GM21367 (cell line): ENCODE measurements around the gene MBIP.
"Not testable (repeated sequence)": the region's sequence is repeated elsewhere in the genome, so short reads cannot be mapped to it uniquely, and the experiment has no call there.

Experiments used
- ATAC-seq: cut with Tn5 transposase; IDR thresholded peaks from one replicate; pipeline ENCODE4 v1.9.1; 2021; ENCODE audit not compliant: unreplicated experiment

Gene MBIP, protein sequence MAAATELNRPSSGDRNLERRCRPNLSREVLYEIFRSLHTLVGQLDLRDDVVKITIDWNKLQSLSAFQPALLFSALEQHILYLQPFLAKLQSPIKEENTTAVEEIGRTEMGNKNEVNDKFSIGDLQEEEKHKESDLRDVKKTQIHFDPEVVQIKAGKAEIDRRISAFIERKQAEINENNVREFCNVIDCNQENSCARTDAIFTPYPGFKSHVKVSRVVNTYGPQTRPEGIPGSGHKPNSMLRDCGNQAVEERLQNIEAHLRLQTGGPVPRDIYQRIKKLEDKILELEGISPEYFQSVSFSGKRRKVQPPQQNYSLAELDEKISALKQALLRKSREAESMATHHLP

DNA sequence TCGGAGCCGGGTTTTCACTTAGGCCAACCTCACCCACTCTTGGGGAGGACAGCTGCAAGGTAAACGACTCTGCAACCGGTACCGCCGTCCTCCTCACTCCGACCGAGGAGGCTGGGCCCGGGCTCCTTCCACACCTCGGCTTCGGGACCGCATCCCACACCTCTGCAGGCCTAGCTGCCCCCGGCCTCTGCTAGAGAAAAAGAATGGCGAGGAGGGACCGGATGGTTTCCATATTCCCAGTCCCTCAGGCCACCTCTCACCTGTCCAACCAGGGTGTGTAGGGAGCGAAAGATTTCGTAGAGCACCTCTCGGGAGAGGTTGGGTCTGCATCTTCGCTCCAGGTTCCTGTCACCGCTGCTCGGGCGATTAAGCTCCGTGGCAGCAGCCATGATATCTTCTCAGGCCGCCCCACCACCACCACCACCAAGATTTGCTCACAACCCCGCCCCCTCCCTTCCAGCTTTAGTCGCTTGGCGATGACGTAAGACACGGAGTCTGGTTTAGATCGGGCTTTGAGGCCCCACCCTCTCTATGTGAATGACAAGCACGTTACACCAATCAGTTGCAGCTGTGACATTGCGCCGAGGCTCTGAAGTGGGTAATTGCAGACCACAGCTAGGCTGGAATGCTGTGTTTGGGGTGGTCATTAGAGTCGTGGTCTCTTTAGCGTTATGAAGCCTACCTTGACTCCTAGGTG is at the start of gene MBIP:
TSS of gene MBIP (minus strand) at position 438 of the 697 bp plus-strand sequence. CDS start at position 389, 49 bp downstream.
- peak; percentile 98 for ATAC-seq

DNA sequence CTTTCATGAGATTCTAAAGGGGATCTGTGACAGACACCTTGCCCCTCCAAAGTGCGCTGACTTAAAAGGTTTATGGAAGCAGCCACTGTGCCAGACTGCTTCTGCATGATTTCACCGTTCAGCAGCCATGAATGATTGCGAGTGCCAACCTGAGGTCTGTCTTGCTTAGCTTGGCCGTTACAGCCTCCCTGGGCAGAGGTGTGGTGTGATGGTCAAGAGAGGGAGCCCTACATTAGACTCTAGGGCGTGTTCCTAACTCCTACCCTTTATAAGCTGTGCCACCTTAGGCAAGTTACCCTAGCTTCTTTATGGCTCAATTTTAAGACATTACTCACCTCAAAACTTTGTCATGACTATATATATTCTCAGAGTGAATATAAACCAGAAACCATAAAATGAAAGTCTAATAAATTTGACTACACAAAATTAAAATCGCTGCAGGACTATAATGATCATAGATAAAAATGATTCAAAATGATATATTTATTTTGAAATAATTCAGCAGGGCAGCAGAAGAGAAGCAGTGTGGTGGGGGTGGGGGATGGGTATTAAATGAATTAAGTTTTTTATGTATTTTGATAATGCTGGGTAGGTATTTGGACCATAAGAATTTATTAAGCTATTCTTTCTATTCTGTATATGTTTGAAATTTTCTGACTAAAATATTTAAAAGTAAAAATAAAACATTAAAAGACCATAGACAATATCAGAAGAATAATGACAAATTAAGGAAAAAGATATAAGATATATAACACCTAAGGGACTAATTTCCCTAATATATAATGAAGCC is 47.7 kb upstream of the MBIP start:
- no peak for ATAC-seq

DNA sequence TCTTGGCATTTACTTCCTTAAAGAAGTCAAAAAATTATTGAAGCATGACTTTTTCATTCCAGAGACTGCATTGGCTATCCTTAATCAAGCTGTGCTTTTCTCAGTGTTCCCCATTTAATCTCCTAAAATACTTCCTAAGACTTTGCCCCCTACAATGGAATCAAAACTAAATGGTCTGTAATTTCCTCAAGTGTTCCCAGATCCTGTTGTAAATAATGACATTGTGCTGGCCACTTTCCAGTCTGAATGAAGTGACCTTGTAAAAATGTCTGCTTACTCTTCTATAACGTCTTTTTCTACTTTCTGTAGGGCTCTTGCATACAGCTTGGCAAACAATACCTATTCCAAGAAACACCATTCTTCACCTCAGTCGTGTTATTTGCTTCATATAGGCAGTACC is 45.3 kb upstream of the MBIP start:
- ATAC-seq, result no peak

DNA sequence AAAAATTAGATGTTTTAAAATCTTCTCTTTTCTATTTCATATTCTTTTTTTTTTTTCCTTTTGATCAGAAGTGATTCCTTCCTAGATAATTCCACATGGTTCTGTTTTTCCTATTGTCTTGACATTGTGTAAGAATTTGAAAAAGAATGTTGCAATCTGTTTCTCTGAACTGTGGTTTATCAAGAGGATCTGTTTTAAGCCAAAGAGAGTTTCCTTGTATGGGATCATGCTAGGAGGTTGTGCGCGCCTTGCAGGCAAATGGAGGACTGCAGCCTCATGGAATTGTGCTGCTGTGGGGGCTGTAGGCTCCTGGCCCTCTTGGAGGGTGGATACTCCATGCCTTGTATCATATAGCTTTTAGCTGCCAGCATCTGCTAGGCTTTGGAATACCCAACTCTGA is 43.3 kb upstream of the MBIP start:
- ATAC-seq, result no peak

DNA sequence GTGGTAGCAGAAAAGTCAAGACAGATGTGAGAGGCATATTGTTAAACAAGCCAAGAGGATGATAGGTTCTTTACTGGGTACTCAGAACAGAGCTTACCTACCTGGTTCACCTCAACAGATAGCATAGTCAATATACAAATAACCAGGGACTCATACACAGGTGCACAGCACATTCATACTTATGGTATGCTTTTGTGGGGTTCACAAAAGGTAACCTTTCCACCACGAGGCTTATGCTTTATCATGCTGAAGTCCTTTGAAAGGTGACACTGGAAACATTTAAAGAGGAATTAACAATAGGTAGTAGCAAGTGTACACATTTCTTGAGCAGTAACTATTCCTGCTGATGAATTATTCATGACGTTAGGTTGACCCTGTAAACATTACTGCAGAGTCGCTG is 42.2 kb upstream of the MBIP start:
- ATAC-seq, result no peak

DNA sequence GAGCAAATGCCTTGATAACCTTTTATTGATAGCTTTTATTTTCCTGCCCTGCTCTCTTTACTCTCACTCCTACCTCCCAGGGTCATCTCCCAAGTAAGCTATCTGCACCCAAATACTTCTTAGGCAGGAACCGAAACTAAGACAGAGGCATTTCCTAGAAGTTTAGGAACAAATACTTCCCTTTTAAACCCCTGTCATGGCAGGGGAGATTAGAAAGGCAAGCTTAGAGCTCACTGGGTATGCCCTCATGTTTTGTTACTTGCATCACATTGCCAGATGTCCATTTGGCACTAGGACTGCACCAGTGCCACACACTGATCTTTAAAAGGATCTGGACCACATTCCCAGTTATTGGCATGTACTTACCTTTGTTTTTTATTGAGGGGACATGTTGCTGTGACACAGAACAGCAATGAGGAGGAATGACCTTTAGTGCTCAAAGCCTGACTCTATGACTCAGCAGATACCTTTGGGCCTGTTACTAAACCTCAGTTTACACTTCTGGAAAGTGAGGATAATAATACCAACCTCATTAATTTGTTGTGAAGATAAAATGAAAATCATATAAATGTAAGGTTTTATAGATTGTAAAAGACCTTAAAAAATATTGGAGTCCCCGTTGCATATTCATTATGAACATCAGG is 40.9 kb upstream of the MBIP start:
- no peak for ATAC-seq

DNA sequence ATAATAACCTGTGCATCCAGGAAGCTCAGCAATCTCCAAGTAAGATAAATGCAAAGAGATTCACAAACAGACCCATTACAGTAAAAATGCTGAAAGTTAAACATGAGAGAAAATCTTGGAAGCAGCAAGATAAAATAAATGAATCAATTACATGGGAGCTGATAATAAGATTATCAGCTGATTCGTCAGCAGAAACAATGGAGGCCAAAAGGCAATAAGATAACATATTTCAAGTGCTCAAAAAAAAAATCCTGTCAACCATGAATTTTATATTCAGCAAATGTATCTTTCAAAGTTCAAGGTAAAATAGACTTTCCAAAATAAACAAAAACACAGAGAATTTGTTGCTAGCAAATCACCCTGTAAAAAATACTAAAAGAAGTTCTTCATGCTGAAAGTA is 36.4 kb upstream of the MBIP start:
- ATAC-seq, result no peak

DNA sequence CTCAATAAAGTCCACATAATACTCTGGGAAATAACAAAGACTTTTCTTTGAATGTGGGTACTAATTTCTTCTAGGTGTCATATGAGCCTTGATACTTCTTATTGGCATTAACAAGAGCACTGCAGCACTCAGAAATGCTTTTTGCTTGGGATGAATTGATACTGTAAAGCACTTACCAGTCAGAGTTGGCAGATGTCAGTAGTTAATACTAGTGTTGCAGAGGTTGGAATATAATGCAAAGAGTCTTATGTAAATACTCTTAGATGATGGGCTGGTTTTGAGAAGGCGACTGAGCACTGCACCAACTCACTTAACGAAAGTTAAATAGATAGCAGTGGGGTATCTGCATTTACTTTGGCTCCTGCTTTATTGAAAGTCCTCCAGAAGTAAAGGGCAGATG is 25.6 kb upstream of the MBIP start:
- ATAC-seq, result no peak

DNA sequence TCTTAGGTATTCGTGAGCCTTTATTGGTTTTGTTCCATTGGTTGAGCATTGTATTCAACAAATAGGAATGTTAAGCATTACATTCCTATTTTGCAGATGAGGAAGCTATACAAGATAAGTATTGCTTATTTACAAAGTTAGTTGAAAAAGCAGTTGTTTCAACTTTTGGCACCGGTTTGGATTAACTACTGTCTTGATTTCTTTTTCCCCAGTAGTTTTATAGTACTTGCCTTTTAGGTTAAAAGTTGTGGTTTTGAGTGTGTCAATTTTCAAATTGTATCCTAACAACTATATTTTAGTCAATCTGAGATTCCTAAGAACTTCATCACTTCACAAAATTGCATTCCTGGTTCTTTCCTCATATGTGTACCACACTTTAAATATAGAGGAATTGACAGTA is 23.8 kb upstream of the MBIP start:
- no peak for ATAC-seq

DNA sequence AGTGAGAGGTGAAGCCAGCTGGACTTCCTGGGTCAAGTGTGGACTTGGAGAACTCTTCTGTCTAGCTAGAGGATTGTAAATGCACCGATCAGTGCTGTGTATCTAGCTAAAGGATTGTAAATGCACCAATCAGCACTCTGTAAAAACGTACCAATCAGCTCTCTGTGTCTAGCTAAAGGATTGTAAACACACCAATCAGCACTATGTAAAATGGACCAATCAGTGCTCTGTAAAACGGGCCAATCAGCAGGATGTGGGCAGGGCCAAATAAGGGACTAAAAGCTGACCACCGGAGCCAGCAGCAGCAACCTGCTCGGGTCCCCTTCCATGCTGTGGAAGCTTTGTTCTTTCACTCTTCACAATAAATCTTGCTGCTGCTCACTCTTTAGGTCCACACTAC is 21.4 kb upstream of the MBIP start:
- not testable (repeated sequence) for ATAC-seq

DNA sequence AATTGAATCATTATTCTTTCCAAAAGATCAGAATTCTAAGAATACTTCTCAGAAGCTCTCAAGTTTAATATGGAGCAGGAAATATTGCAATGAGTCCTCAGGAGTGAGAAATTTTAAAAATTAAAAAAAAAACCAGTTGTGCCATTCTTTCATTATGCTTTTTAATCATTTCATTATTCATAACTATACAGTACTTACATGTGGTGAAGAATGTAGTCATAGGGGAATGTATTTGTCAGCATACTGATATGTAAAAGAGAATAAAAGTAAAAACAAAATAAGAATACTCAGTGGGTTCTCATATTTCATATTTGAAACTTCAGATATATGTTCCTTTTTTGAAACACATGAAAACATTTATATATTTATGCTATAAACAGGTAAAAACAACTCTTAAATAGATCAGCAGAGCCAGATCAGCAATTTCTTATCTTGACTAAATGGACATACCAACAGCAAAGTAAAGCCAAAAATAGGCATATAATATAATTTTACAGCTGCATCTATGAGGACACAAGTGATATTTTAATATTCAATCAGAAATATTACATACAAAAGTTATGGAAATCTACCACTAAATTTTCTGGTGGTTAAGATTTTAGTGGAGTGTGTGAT is 19.9 kb upstream of the MBIP start:
- no peak for ATAC-seq

DNA sequence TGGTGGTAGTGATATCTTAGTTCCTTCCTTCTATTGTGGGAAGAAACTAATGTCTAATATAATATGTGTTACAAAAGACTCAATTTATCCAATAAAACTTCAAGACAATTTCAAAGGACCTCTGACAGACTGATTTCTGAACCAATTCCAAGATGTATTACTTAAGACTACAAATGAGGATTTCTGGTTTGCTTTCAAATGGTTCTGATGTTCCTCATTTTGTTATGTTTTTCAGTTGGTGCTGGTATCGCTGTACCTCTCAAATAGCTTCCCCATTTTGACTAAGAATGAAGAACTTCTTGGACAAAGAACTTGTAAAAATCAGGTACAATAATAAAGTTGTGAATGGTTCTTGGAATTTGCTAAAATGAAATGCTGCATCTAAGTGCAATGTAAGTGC is 19.4 kb upstream of the MBIP start:
- ATAC-seq, result no peak

DNA sequence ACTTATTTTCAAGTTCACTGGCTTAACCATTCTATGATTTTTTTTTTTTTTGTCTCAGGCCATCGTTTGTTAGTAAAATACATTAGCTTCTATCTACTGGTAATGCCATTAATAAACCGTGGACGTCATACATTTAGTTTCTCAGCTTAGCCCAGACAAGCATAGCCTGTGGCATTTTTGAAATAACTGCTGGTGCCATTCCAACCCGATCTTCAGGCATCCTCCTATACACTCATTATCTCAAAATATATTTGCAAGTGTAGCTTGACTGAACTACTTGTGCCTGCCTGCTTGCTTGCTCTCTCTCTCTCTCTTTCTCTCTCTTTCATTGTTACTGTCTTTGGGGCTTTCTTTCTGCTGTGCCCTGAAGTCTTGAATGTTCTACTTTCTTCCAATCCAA is 12.7 kb upstream of the MBIP start:
- no peak for ATAC-seq

DNA sequence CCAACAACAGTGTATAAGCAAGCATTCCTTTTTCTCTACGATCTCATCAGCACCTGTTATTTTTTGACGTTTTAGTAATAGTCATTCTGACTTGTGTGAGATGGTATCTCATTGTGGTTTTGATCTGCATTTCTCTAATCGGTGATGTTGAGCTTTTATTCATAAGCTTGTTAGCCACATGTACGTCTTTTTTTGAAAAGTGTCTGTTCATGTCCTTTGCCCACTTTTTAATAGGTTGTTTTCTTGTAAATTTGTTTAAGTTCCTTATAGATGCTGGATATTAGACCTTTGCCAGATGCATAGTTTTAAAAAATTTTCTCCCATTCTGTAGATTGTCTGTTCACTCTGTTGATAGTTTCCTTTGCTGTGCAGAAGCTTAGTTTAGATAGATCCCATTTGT is 7.1 kb upstream of the MBIP start:
- ATAC-seq, result not testable (repeated sequence)

DNA sequence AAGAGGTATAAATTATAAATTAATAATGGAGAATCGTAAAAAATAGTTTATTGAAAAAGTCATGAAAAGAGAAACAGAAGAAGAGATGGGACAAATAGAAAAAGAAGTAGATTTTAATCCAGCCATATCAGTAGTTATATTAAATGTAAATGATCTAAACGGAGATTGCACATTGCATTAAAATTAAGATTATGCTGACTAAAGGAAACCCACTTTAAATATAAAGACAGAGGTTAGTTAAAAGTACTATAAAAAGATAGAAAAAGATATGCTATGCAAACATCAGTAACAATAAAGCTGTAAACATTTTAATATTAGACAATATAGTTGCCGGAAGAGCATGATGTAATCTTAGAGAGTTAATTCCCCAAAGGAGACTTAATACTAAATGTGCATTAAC is 5.4 kb upstream of the MBIP start:
- ATAC-seq, result no peak

DNA sequence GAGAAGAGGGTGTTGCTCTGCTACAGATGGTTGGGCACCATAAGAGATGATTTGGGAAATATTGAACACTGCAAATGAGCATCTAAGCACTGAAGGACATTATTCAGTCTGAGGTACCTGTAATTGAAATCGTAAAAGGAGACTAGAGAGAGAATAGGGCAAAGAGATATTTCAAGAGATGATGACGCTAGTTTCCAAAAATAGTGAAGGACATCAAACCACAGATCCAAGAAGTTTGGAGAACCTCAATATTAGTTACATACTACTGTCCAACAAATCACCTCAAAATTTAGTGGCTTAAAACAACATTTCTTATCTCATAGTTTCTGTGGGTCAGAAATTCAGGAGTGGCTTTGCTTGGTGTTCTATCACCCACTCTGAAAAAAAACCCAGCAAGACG is 4.5 kb upstream of the MBIP start:
- no peak for ATAC-seq

DNA sequence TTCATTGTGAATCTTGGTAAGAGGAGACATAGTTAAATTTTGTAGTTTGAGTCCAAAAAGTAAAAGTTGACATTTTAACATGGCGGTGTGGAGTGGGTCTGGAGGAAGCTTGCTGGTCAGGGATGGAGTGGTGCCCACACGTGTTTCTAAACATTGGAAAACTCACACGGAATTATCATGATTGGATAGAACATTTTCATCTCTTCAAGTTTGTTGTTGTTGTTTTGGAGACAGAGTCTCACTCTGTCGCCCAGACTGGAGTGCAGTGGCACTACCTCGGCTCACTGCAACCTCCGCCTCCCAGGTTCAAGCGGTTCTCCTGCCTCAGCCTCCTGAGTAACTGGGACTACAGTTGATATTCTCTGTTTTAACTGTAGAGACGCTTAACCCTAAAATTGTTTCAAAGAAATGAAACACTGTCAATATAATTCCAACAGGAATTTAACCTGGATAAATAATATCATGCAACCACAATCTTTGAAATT is 502 bp upstream of the MBIP start:
- peak; percentile 7 for ATAC-seq

DNA sequence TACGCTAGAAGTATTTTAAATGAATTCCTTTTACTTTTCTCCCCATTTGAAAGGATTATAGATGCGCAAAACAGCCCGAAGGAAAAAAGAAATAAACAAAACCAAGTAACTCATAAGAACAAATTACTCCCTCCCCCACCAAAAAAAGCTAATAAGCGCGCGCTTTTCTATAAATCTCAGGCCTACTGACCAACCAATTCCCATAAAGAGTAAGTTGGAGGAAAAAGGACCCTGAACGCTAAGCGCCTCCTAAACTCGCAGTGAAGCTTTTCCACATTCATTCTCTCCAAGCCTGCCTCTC is 588 bp downstream of the MBIP start:
- ATAC-seq, result no peak

DNA sequence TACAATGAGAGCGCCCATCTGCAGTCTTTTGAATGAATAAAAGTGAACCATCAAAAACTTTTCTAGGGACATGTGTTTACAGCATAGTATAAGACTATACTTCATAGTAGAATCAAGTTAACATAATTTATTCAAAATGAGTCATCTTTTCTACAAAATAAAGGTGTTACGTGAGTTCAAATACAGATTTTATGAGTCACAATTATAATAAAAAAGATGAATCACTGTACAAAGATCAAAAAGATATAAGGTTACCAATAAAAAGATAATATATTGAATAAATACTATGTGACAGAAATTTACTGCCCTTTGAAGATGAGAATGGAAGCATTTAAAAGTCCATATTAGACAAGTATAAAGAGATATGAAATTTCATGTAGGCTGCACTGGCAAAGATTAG is 2.8 kb downstream of the MBIP start:
- ATAC-seq, result no peak

DNA sequence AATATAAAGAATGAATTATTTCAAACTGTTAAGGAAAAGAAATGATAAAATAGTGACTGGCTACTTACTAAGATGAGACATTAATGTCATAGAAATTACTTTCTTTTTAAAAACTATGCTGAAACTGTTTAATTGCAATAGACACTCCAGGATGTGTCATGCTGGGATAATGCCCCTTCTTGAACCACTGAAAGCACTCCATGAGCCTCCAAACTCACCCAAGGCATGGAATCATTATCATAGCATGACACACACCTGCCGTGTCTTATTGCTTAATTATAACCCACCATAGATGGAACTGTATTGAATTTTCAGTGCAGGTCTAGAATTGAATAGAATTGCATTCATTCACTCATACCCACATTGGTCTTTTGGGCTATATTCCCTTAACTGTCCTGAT is 4.3 kb downstream of the MBIP start:
- ATAC-seq, result no peak
